Type B pancreatic cell (in vitro differentiated cells): ENCODE measurements around the gene MIA. TPM values are rescaled to one million over a fixed set of nuclear protein-coding genes. Genes with fewer than 3 reads are reported as not detected.
"Not testable (repeated sequence)": the region's sequence is repeated elsewhere in the genome, so short reads cannot be mapped to it uniquely, and the experiment has no call there.

Experiments
- DNase-seq: peaks from one replicate; pipeline ENCODE4 v3.0.0; 2021; ENCODE audit warnings: mixed read lengths; ENCODE audit not compliant: unreplicated experiment; ENCODE audit errors: extremely low spot score
- H3K27ac Mint-ChIP-seq: 2 replicates; pipeline ENCODE4 v1.8.0; 2021; ENCODE audit warnings: mild to moderate bottlenecking, mixed read lengths
- H3K27me3 Mint-ChIP-seq: 2 replicates; pipeline ENCODE4 v1.8.0; 2021; ENCODE audit warnings: mixed read lengths
- H3K36me3 Mint-ChIP-seq: 2 replicates; pipeline ENCODE4 v1.8.0; 2021; ENCODE audit warnings: mixed read lengths
- H3K4me1 Mint-ChIP-seq: one replicate; pipeline ENCODE4 v1.8.0; 2021; ENCODE audit warnings: mixed read lengths; ENCODE audit not compliant: unreplicated experiment
- H3K4me3 Mint-ChIP-seq: 2 replicates; pipeline ENCODE4 v1.8.0; 2021; ENCODE audit warnings: mild to moderate bottlenecking, mixed read lengths
- H3K9me3 Mint-ChIP-seq: 2 replicates; pipeline ENCODE4 v1.8.0; 2021; ENCODE audit warnings: mixed read lengths
- long read RNA-seq: library from polyadenylated mRNA; unstranded; transcript quantifications from one replicate; pipeline ENCODE4 v2.0.0, GENCODE V29; 2020
- total RNA-seq: library from RNA; stranded (reverse); gene quantifications from 2 replicates; pipeline ENCODE4 v1.2.1, GENCODE V29; 2021; ENCODE audit warnings: low replicate concordance
- TF ChIP-seq, protein P1 (sequence below): fragments of 200-600 bp; sonication (generic); conservative IDR thresholded peaks from 2 replicates; pipeline ENCODE4 v1.5.0; 2021; ENCODE audit warnings: antibody characterized with exemption, mild to moderate bottlenecking

MIA gene
- 1.7 and 3.2 TPM in 2 replicates for total RNA-seq
- long read RNA-seq = 0 reads

DNA sequence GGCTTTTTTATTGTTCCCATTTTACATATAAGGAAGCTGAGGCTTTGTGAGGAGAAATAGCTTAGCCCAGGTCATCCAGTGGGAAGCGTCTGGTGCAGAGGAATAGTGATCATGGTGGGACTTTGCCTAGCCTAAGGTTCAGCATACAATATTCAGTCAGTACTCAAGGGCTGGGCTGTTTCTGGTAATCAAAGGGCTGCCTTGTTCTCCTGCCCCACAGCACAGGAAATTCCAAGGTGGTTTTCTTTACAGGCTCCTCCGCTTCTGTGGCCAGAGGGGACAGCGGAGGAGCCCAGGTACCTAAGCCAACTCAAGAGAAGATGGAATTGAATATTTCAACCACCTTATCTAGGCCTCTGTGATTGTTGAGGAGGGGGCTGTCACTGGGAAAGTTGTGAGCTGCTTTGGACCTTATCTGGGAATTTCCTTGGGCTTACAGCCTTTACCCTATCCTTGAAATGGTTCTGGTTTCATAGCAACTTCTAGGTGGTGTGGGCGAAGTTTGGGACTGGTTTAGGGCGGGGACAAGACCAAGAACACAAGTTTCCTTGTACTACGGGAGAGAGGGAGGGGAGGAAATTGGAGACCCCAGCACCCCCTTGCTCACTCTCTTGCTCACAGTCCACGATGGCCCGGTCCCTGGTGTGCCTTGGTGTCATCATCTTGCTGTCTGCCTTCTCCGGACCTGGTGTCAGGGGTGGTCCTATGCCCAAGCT is at the start of gene MIA:
Gene MIA, plus strand, starts transcription at position 606 of the 716 bp plus-strand sequence. Its CDS starts 22 bp downstream, at position 628.
- no peak for DNase-seq
- Mint-ChIP-seq H3K9me3 (peaks cover 5% of the 10 kb centered on the region), H3K4me3 (no peak within 1 kb of the TSS), H3K27me3 (no peaks in the 10 kb centered on the region), H3K4me1 (peaks cover 17% of the 10 kb centered on the region), H3K27ac (peak within 1 kb of the TSS; percentile 100), H3K36me3 (peaks cover 14% of the 10 kb centered on the region)
- TF ChIP-seq, protein P1, sequence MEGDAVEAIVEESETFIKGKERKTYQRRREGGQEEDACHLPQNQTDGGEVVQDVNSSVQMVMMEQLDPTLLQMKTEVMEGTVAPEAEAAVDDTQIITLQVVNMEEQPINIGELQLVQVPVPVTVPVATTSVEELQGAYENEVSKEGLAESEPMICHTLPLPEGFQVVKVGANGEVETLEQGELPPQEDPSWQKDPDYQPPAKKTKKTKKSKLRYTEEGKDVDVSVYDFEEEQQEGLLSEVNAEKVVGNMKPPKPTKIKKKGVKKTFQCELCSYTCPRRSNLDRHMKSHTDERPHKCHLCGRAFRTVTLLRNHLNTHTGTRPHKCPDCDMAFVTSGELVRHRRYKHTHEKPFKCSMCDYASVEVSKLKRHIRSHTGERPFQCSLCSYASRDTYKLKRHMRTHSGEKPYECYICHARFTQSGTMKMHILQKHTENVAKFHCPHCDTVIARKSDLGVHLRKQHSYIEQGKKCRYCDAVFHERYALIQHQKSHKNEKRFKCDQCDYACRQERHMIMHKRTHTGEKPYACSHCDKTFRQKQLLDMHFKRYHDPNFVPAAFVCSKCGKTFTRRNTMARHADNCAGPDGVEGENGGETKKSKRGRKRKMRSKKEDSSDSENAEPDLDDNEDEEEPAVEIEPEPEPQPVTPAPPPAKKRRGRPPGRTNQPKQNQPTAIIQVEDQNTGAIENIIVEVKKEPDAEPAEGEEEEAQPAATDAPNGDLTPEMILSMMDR = no peak

DNA sequence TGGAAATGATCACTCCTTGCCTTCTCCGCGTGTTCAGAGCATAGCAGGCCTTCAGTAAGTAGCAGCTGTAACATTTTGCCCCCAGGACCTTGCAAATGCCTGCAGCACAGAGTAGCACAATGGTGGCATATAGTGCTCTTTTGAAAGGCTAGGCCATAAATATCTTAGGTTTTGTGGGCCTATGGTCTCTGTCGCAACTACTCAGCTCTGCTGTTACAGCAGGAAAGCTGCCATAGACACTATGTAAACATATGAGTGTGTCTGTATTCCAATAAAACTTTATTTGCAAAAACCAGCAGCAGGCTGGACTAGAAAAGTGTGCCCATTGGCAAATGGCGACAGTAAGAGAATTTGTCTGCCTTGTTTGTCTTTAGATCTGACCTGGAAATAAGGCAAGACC is 49.0 kb upstream of the MIA start:
- TF ChIP-seq, protein P1 = no peak
- DNase-seq = no peak
- Mint-ChIP-seq H3K27ac (no peak overlapping the region), H3K4me3 (no peak overlapping the region), H3K27me3 (no peaks in the 10 kb centered on the region), H3K4me1 (peaks cover 5% of the 10 kb centered on the region), H3K36me3 (peaks cover 35% of the 10 kb centered on the region), H3K9me3 (no peaks in the 10 kb centered on the region)

DNA sequence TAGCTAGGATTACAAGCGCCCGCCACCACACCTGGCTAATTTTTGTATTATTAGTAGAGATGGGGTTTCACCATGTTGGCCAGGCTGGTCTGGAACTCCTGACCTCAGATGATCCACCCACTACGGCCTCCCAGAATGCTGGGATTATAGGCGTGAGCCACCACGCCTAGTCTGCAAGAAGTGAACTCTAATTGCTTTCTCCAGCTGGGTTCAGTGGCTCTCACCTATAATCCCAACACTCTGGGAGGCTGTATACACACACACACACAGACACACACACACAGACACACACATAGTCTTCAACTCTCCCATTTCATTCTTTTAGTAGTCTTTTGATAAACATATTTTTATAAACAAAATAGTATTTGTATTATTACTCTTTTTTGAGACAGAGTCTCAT is 45.3 kb upstream of the MIA start:
- not testable (repeated sequence) for H3K9me3 Mint-ChIP-seq, H3K4me1 Mint-ChIP-seq, H3K27me3 Mint-ChIP-seq, H3K4me3 Mint-ChIP-seq, DNase-seq, H3K27ac Mint-ChIP-seq
- peaks cover 36% of the 10 kb centered on the region for H3K36me3 Mint-ChIP-seq

DNA sequence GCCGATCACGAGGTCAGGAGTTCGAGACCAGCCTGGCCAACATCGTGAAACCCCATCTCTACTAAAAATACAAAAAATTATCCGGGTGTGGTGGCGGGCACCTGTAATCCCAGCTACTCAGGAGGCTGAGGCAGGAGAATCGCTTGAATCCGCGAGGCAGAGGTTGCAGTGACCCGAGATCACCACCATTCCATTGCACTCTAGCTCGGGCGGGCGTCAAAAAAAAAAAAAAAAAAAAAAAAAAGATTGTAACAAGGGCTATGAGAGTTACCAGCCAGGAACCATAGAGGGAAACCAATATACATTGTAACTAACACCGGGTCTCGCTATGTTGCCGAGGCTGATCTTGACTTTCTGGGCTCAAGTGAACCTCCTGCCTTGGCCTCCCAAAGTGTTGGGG is 43.0 kb upstream of the MIA start:
- H3K4me1 Mint-ChIP-seq, H3K9me3 Mint-ChIP-seq, H3K27ac Mint-ChIP-seq, DNase-seq, H3K27me3 Mint-ChIP-seq, H3K4me3 Mint-ChIP-seq: not testable (repeated sequence)
- peaks cover 35% of the 10 kb centered on the region for H3K36me3 Mint-ChIP-seq

DNA sequence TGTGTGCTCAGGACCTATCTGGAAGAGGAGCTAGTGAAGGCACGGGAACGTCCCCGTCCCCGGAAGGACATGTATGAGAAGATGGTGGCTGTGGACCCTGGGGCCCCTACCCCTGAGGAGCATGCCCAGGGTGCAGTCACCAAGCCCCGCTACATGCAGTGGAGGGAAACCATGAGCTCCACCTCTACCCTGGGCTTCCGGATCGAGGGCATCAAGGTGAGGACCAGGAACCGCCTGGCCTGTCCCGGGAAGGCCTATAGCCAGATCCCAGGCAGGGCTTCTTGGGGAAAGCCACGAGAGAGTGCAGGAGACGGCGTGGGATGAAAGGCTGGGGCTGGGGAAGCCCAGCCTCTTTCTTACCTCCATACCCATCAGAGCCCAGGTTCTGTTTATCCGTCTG is 42.2 kb upstream of the MIA start:
- Mint-ChIP-seq H3K27me3 (no peaks in the 10 kb centered on the region), H3K27ac (peak overlapping the region; percentile 46), H3K9me3 (no peaks in the 10 kb centered on the region), H3K4me1 (no peaks in the 10 kb centered on the region), H3K4me3 (no peak overlapping the region), H3K36me3 (peaks cover 35% of the 10 kb centered on the region)
- DNase-seq = no peak
- TF ChIP-seq, protein P1 = no peak

DNA sequence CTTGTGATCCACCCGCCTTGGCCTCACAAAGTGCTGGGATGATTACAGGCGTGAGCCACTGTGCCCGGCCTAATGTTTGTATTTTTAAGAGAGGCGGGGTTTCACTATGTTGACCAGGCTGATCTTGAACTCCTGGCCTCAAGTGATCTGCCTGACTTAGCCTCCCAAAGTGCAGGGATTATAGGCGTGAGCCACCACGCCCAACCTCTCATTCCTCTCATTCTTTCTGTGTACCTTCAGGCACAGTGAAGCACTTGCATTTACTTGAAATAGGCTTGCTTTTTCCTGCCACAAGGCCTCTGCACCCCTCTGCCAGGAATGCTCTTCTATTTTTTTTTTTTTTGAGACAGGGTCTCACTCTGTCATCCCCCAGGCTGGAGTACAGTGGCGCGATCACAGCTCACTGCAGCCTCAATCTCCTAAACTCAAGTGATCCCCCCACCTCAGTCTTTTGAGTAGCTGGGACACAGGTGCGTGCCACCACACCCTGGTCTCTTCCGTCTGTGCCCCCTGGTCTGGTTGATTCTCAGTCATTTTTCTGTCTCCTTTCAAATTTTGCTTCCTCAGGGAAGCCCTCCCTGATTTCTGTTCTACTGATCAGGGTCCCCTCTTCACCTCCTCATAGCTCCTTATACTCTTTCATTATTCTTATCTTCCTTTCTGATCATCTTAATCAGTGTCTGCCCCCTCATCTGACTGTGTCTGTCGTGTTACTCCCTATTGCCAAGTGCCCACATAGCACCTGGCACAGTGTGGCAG is 40.1 kb upstream of the MIA start:
- H3K27ac Mint-ChIP-seq = peak overlapping the region; percentile 93
- TF ChIP-seq, protein P1 = no peak
- peak overlapping the region; percentile 44 for H3K4me3 Mint-ChIP-seq
- H3K36me3 Mint-ChIP-seq = peaks cover 34% of the 10 kb centered on the region
- DNase-seq = no peak
- no peaks in the 10 kb centered on the region for H3K9me3 Mint-ChIP-seq
- no peaks in the 10 kb centered on the region for H3K27me3 Mint-ChIP-seq
- no peaks in the 10 kb centered on the region for H3K4me1 Mint-ChIP-seq
